IMR-90 (cell line): ENCODE data around the gene GJB4. TPM values are rescaled to one million over a fixed set of nuclear protein-coding genes. Genes with fewer than 3 reads are reported as not detected.

ENCODE experiments used
- ATAC-seq: fragments of 200-7000 bp; cut with Tn5 transposase; 2 replicates; pipeline ENCODE4 v1.9.1; 2020; ENCODE audit warnings: low read depth, mild to moderate bottlenecking, moderate library complexity
- BruUV-seq: library from RNA; stranded (reverse); fragments of 400-500 nt; replicated peaks from 2 replicates; lab custom pipeline; 2021; lab: Mats Ljungman, UMichigan
- CTCF ChIA-PET: fragments of 300-600 bp; formaldehyde crosslinking; extraction: SDS; loops from one replicate; lab custom pipeline; 2021; ENCODE audit warnings: antibody characterized with exemption; lab: Yijun Ruan, JAX
- POLR2A ChIA-PET: fragments of 300-600 bp; sonication (Branson Sonifier 250); formaldehyde crosslinking; loops from one replicate; lab custom pipeline; 2022; ENCODE audit warnings: antibody characterized with exemption; ENCODE audit not compliant: unreplicated experiment; lab: Charles Lee
- DNase-seq: peaks from one replicate; pipeline ENCODE4 v3.0.0; 2013
- H2AFZ ChIP-seq: replicated peaks from 2 replicates; pipeline ENCODE3; 2013; ENCODE audit warnings: low read length, mild to moderate bottlenecking; ENCODE audit not compliant: poor library complexity
- H2AK5ac ChIP-seq: 2 replicates; pipeline ENCODE4 v1.6.1; 2013; ENCODE audit warnings: low read depth, low read length, inconsistent platforms
- H2AK9ac ChIP-seq: replicated peaks from 2 replicates; pipeline ENCODE3; 2013; ENCODE audit warnings: mild to moderate bottlenecking, low read depth, low read length, moderate library complexity; ENCODE audit not compliant: poor library complexity
- H2BK120ac ChIP-seq: 2 replicates; pipeline ENCODE4 v1.6.1; 2013; ENCODE audit warnings: low read depth, low read length, inconsistent platforms
- H2BK15ac ChIP-seq: 3 replicates; pipeline ENCODE4 v1.6.1; 2013; ENCODE audit warnings: low read depth, low read length, inconsistent platforms
- H2BK20ac ChIP-seq: 2 replicates; pipeline ENCODE4 v1.6.1; 2013; ENCODE audit warnings: low read depth, mild to moderate bottlenecking, inconsistent platforms, low read length, moderate library complexity
- H2BK5ac ChIP-seq: 2 replicates; pipeline ENCODE4 v1.6.1; 2013; ENCODE audit warnings: mild to moderate bottlenecking, low read depth, low read length, inconsistent platforms; ENCODE audit not compliant: poor library complexity, severe bottlenecking
- H3K14ac ChIP-seq: replicated peaks from 2 replicates; pipeline ENCODE4 v1.6.1; 2013; ENCODE audit warnings: low read depth, low read length, inconsistent platforms
- H3K18ac ChIP-seq: 2 replicates; pipeline ENCODE4 v1.6.1; 2013; ENCODE audit warnings: low read depth, low read length, control low read depth
- H3K23ac ChIP-seq: 2 replicates; pipeline ENCODE4 v1.6.1; 2013; ENCODE audit warnings: low read depth, low read length, inconsistent platforms
- H3K27ac ChIP-seq: 2 replicates; pipeline ENCODE4 v1.5.1; 2013; ENCODE audit warnings: mild to moderate bottlenecking, control low read depth, low read length; ENCODE audit not compliant: insufficient read depth
- H3K27me3 ChIP-seq: 2 replicates; pipeline ENCODE4 v1.6.1; 2013; ENCODE audit warnings: low read length; ENCODE audit not compliant: control insufficient read depth, insufficient read depth
- H3K36me3 ChIP-seq: 2 replicates; pipeline ENCODE4 v1.6.1; 2013; ENCODE audit warnings: low read length, mixed read lengths; ENCODE audit not compliant: control insufficient read depth, insufficient read depth
- H3K4ac ChIP-seq: 2 replicates; pipeline ENCODE4 v1.6.1; 2013; ENCODE audit warnings: low read depth, low read length, inconsistent platforms
- H3K4me1 ChIP-seq: 2 replicates; pipeline ENCODE4 v1.6.1; 2013; ENCODE audit warnings: low read length, mixed read lengths; ENCODE audit not compliant: control insufficient read depth, insufficient read depth
- H3K4me2 ChIP-seq: 2 replicates; pipeline ENCODE4 v1.6.1; 2013; ENCODE audit warnings: low read depth, mild to moderate bottlenecking, control low read depth, low read length, moderate library complexity
- H3K4me3 ChIP-seq: 2 replicates; pipeline ENCODE4 v1.5.1; 2013; ENCODE audit warnings: low read depth, mild to moderate bottlenecking, control low read depth, low read length, moderate library complexity; ENCODE audit not compliant: insufficient read depth
- H3K56ac ChIP-seq: 2 replicates; pipeline ENCODE4 v1.6.1; 2013; ENCODE audit warnings: low read length, inconsistent platforms; ENCODE audit not compliant: insufficient read depth; ENCODE audit errors: extremely low read depth
- H3K79me1 ChIP-seq, 2 experiments: 2 replicates each; pipeline ENCODE4 v1.6.1; 2013; ENCODE audit warnings: low read length in 2 of 2, inconsistent platforms in 1 of 2, low read depth in 1 of 2
- H3K9ac ChIP-seq: 2 replicates; pipeline ENCODE4 v1.6.1; 2013; ENCODE audit warnings: low read depth, low read length, control low read depth
- H3K9me1 ChIP-seq: 2 replicates; pipeline ENCODE4 v1.6.1; 2013; ENCODE audit warnings: low read length, inconsistent platforms; ENCODE audit not compliant: insufficient read depth
- H3K9me3 ChIP-seq: 2 replicates; pipeline ENCODE4 v1.6.1; 2013; ENCODE audit warnings: low read length; ENCODE audit not compliant: control insufficient read depth, insufficient read depth
- H4K20me1 ChIP-seq: 2 replicates; pipeline ENCODE4 v1.6.1; 2013; ENCODE audit warnings: low read length, inconsistent platforms; ENCODE audit not compliant: insufficient read depth
- H4K5ac ChIP-seq: 2 replicates; pipeline ENCODE4 v1.6.1; 2013; ENCODE audit warnings: mild to moderate bottlenecking, low read depth, low read length, control low read depth
- H4K8ac ChIP-seq, 2 experiments: 2 replicates each; pipeline ENCODE4 v1.6.1; 2013; ENCODE audit warnings: low read depth in 2 of 2, low read length in 2 of 2, control low read depth in 1 of 2, inconsistent platforms in 1 of 2
- H4K91ac ChIP-seq: 2 replicates; pipeline ENCODE4 v1.6.1; 2013; ENCODE audit warnings: low read depth, low read length, inconsistent platforms; ENCODE audit not compliant: insufficient read depth
- BHLHE40 ChIP-seq: fragments of 150-350 bp; IDR thresholded peaks from 2 replicates; pipeline ENCODE4 v1.6.1; 2016; ENCODE audit warnings: mild to moderate bottlenecking, low read depth, low read length
- CEBPB ChIP-seq: IDR thresholded peaks from 2 replicates; pipeline ENCODE4 v1.6.1; 2012; ENCODE audit warnings: low read depth, low read length, improper control_type of control experiment
- CHD1 ChIP-seq: IDR thresholded peaks from 2 replicates; pipeline ENCODE4 v1.6.1; 2012; ENCODE audit warnings: low read depth, low read length, improper control_type of control experiment
- FOS ChIP-seq: fragments of 150-350 bp; IDR thresholded peaks from 2 replicates; pipeline ENCODE4 v1.6.1; 2016; ENCODE audit warnings: low read depth, low read length
- MAFK ChIP-seq: IDR thresholded peaks from 2 replicates; pipeline ENCODE4 v1.6.1; 2012; ENCODE audit warnings: low read depth, low read length, improper control_type of control experiment
- MAZ ChIP-seq: IDR thresholded peaks from 2 replicates; pipeline ENCODE4 v1.6.1; 2012; ENCODE audit warnings: low read depth, mild to moderate bottlenecking, low read length, improper control_type of control experiment, moderate library complexity, borderline replicate concordance
- MXI1 ChIP-seq: IDR thresholded peaks from 2 replicates; pipeline ENCODE4 v1.6.1; 2012; ENCODE audit warnings: low read depth, mild to moderate bottlenecking, low read length, moderate library complexity, borderline replicate concordance
- NFE2L2 ChIP-seq: fragments of 150-350 bp; IDR thresholded peaks from 2 replicates; pipeline ENCODE4 v1.6.1; 2016; ENCODE audit warnings: low read depth, mild to moderate bottlenecking, low read length
- POLR2A ChIP-seq: IDR thresholded peaks from 2 replicates; pipeline ENCODE4 v1.6.1; 2012; ENCODE audit warnings: mild to moderate bottlenecking, low read depth, low read length
- RAD21 ChIP-seq: IDR thresholded peaks from 2 replicates; pipeline ENCODE4 v1.6.1; 2012; ENCODE audit warnings: low read length, improper control_type of control experiment
- RCOR1 ChIP-seq: IDR thresholded peaks from 2 replicates; pipeline ENCODE4 v1.6.1; 2012; ENCODE audit warnings: mild to moderate bottlenecking, low read length, improper control_type of control experiment; ENCODE audit not compliant: insufficient replicate concordance
- RFX5 ChIP-seq: IDR thresholded peaks from 2 replicates; pipeline ENCODE4 v1.8.0; 2012; ENCODE audit warnings: low read depth, mild to moderate bottlenecking, low read length, moderate library complexity
- SMC3 ChIP-seq: fragments of 150-350 bp; IDR thresholded peaks from 2 replicates; pipeline ENCODE4 v1.6.1; 2016; ENCODE audit warnings: low read depth, mild to moderate bottlenecking, antibody characterized with exemption, low read length, moderate library complexity
- WGBS, 2 experiments: methylation state at CpG; one replicate each; pipeline versions ENCODE4 v1.1.5 to v1.1.7; 2013; ENCODE audit warnings: missing lambda C conversion rate in 2 of 2; ENCODE audit not compliant: insufficient read length in 1 of 2; ENCODE audit errors: extremely low coverage in 2 of 2; 5-methylcytosine and 5-hydroxymethylcytosine counted together
- dilution Hi-C: fragments of 300-500 bp; cut with HindIII; formaldehyde crosslinking; loops from one replicate; pipeline ENCODE4 v1.14.3; 2018; ENCODE audit warnings: low sequenced_read_pairs; ENCODE audit not compliant: unreplicated experiment
- in situ Hi-C: fragments of 300-500 bp; cut with MboI; formaldehyde crosslinking; loops from 3 replicates; pipeline ENCODE4 v1.14.3; 2019; ENCODE audit warnings: low sequenced_read_pairs, inconsistent platforms, mixed read lengths
- intact Hi-C: fragments of 100-400 bp; cut with micrococcal nuclease; formaldehyde crosslinking; loops from 2 replicates; pipeline ENCODE4 v1.10.0; 2022
- polyA plus RNA-seq, 3 experiments: library from polyadenylated mRNA; depleted of rRNA; stranded (reverse); fragments of >200 nt; gene quantifications; 2 replicates each; pipeline ENCODE4 v1.2.3, GENCODE V29; 2012; ENCODE audit warnings: low replicate concordance in 1 of 3
- total RNA-seq: library from RNA; depleted of rRNA; stranded (reverse); fragments of >200 nt; gene quantifications from 2 replicates; pipeline ENCODE4 v1.2.3, GENCODE V29; 2012
- TF ChIP-seq, protein P1 (sequence below): fragments of 150-350 bp; IDR thresholded peaks from 2 replicates; pipeline ENCODE4 v1.6.1; 2017; ENCODE audit warnings: mild to moderate bottlenecking, antibody characterized with exemption, low read length, low read depth
- TF ChIP-seq, protein P2 (sequence below): fragments of 150-350 bp; IDR thresholded peaks from 2 replicates; pipeline ENCODE4 v1.6.1; 2016; ENCODE audit warnings: low read depth, mild to moderate bottlenecking, low read length, moderate library complexity, borderline replicate concordance
- TF ChIP-seq, protein P3 (sequence below): conservative IDR thresholded peaks from 2 replicates; pipeline ENCODE4 v1.5.1; 2012; ENCODE audit warnings: mild to moderate bottlenecking, low read depth, low read length, improper control_type of control experiment

GJB4 gene
- total and polyA plus RNA-seq, 2 of the 4 experiments (the other 2 are of a cell fraction), result not detected

DNA sequence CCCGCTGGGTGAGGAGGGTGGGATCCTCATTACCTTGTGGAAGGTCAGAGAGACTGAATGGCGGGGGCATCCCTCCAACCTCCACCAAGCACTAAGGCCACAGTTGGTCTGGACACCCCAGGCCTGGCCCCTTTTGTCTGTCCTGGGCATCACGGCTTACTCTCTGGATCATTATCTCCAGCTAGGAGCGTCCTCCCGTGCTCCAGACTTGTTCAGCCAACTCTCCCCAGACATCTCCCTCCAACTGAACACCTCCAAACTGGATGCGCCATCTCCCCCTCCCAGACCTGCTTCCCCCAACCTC is 11.9 kb upstream of the GJB4 start:
- Histone ChIP-seq H4K20me1 (no peaks in the 10 kb centered on the region), H4K8ac (no peak overlapping the region), H2AK9ac (no peak overlapping the region), H3K56ac (no peak overlapping the region), H3K4me3 (no peak overlapping the region), H3K79me1 (no peaks in the 10 kb centered on the region), H3K9ac (no peak overlapping the region), H3K23ac (no peak overlapping the region), H2BK15ac (no peak overlapping the region), H3K4ac (no peak overlapping the region), H3K27me3 (peaks cover 2% of the 10 kb centered on the region; the same call in 1 of the 2 replicates), H3K4me2 (no peak overlapping the region), H2AFZ (no peak overlapping the region), H3K9me1 (no peaks in the 10 kb centered on the region), H2AK5ac (no peak overlapping the region), H2BK5ac (no peak overlapping the region), H4K5ac (no peak overlapping the region), H3K36me3 (no peaks in the 10 kb centered on the region), H2BK20ac (no peak overlapping the region), H4K91ac (no peak overlapping the region), H3K14ac (no peak overlapping the region), H3K4me1 (no peaks in the 10 kb centered on the region), H3K9me3 (no peaks in the 10 kb centered on the region), H3K18ac (no peak overlapping the region), H2BK120ac (no peak overlapping the region), H3K27ac (no peak overlapping the region)
- no TSS peak for BruUV-seq
- intact Hi-C loops, result no loop called here
- DNase-seq, result no peak
- ChIA-PET CTCF (no interaction called here), POLR2A (no interaction called here)
- TF ChIP-seq RCOR1 (no peak), CHD1 (no peak), NFE2L2 (no peak), RAD21 (no peak), POLR2A (no peak), MXI1 (no peak), BHLHE40 (no peak), RFX5 (no peak), CEBPB (no peak), MAFK (no peak), MAZ (no peak), SMC3 (no peak), FOS (no peak)
- TF ChIP-seq, protein P1, sequence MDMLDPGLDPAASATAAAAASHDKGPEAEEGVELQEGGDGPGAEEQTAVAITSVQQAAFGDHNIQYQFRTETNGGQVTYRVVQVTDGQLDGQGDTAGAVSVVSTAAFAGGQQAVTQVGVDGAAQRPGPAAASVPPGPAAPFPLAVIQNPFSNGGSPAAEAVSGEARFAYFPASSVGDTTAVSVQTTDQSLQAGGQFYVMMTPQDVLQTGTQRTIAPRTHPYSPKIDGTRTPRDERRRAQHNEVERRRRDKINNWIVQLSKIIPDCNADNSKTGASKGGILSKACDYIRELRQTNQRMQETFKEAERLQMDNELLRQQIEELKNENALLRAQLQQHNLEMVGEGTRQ, result no peak
- TF ChIP-seq, protein P2, sequence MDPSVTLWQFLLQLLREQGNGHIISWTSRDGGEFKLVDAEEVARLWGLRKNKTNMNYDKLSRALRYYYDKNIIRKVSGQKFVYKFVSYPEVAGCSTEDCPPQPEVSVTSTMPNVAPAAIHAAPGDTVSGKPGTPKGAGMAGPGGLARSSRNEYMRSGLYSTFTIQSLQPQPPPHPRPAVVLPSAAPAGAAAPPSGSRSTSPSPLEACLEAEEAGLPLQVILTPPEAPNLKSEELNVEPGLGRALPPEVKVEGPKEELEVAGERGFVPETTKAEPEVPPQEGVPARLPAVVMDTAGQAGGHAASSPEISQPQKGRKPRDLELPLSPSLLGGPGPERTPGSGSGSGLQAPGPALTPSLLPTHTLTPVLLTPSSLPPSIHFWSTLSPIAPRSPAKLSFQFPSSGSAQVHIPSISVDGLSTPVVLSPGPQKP, result no peak
- TF ChIP-seq, protein P3, sequence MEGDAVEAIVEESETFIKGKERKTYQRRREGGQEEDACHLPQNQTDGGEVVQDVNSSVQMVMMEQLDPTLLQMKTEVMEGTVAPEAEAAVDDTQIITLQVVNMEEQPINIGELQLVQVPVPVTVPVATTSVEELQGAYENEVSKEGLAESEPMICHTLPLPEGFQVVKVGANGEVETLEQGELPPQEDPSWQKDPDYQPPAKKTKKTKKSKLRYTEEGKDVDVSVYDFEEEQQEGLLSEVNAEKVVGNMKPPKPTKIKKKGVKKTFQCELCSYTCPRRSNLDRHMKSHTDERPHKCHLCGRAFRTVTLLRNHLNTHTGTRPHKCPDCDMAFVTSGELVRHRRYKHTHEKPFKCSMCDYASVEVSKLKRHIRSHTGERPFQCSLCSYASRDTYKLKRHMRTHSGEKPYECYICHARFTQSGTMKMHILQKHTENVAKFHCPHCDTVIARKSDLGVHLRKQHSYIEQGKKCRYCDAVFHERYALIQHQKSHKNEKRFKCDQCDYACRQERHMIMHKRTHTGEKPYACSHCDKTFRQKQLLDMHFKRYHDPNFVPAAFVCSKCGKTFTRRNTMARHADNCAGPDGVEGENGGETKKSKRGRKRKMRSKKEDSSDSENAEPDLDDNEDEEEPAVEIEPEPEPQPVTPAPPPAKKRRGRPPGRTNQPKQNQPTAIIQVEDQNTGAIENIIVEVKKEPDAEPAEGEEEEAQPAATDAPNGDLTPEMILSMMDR, result no peak
- WGBS, 2 experiments, result 40% methylated on average over 1 of the region's 6 CpGs; no CpG with 5 or more reads in 1 of the 2 experiments
- dilution Hi-C loops, result no loop called here
- in situ Hi-C loops, result loop anchor here (10.0 kb wide), 1 partner anchor 1113 kb away; no protein-coding TSS in a partner anchor
- no peak for ATAC-seq
